Measurements from ENCODE around the gene SEMA3F.
A peak's percentile ranks its signal among the peaks of the same experiment; 100 is the strongest.

SEMA3F gene

DNA sequence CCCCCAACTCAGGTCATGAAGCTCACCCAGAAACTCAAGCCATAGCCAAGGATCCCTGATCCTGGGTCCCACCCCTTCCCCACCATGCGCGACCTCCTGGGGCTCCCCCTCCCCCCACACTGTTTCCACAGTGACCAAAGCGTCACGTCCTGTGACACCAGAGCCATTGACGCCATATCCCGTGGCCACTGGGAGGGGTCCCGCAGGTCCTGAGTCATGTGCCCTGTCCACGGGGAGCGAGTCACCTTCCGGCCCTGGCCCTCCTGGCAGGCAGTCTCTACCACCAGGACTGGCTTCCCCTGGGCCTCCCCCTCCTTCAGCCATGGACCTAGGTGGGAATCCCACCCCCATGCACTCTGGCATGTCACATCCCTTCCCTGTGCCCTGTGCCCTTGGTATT lies 15.6 kb downstream of the SEMA3F start:
- no peak for DNase-seq (ENCODE audit: low spot score)

DNA sequence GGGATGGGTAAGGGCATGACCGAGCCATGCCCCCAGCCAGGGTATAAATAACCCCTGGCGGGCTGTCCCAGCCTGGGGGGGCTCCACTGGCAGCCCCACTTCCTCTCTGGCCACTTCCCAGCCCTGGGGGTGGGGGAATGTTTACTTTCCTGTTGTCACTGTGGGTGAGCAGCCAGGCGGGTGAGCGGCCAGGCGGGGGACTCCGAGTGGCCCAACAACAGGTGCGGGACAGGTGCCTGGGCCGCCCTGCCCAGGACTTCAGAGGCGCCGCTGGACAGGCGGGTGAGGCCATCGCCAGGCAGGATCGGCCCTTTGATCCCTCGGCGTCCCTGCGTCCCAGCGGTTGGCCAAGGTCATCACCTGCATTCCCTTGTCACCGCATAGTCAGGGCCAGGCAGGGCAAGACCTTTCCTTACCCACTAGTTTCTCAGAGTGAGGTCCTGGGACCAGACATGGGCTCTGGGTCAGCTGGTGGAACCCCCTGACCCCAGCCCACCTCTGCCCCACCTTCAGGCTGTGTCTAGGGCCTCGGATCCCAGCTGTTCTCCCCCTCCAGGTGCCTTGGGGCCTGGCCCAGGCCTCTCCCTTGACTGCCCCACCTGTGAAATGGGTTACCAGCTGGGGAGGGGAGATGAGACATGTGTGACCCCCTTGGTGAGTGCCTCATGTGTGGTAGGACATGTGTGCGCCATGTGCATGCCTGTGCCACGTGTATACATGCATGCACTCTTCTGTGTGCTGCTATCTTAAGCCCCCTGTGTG lies 16.6 kb downstream of the SEMA3F start:
- no peak for DNase-seq (ENCODE audit: low spot score)

DNA sequence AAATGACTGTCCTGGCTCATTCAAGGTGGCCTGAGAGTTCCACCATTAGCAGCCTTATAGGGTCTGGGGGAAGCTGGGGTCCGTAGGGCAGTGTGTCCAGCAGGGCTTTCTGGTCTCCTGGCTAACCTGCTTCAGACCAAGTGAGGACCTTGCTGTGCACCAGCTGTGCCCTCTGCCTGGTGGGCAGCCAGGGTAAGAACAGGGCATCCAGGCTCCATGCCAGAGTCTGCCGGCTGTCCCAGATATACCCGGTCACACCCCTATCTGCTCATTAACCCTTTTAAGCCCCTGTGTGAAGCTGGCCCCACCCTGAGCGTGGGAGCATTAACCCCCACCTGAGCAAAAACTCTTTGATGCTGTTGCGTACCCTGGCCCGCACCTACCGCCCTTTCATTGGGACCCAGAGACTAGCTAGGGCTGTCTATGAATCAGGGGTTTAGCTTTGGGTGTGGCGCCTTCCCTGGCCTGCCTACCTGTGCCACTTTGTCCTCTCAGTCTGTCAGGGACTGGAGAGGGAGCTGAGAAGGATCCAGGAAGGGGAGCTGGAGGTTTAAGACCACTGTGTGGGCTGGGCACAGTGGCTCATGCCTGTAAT lies 17.6 kb downstream of the SEMA3F start:
- no peak for DNase-seq (ENCODE audit: low spot score)

DNA sequence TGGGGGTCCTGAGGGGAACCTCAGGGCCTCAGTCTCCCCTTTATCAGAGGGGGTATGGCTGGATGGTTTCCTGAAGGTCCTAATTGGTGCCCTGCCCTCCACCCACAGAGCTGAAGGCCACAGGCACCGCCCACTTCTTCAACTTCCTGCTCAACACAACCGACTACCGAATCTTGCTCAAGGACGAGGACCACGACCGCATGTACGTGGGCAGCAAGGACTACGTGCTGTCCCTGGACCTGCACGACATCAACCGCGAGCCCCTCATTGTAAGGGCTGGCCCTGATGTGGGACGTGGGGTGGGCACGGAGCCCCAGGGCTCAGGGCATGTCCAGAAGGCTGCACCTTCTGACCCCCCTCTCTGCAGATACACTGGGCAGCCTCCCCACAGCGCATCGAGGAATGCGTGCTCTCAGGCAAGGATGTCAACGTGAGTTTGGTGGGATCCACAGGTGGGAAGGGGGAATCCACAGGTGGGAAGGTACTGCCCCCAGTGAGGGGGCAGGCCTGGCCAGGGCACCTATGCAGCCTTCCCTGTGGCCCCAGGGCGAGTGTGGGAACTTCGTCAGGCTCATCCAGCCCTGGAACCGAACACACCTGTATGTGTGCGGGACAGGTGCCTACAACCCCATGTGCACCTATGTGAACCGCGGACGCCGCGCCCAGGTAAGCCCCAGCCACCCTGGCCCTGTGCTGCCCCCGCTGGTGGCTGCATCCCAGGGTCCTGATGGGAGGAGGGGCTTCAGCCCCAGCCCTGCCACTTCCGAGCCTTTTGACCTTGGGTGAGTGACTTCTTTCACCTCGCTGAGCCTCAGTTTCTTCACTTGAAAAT lies 18.8 kb downstream of the SEMA3F start:
- no peak for DNase-seq (ENCODE audit: low spot score)

DNA sequence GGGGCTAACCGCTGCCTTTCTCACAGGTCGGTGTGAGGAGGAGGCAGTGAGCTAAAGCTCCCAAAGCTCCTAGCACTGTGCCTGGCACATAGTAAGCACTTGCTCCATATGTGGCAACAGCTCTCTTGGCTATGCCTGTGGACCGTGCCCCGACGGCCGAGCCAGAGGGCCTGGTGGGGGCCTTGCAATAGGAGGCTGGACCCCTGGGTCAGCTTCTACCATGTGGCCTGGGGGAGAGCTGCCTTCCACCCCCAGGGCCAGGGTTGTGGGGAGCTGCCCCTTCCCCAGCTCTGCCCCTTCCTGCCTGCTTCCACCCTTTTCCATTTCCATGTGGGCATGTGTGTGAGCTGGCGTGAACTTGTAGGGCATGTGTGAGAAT lies 19.4 kb downstream of the SEMA3F start:
- DNase-seq (ENCODE audit: low spot score) = no peak

DNA sequence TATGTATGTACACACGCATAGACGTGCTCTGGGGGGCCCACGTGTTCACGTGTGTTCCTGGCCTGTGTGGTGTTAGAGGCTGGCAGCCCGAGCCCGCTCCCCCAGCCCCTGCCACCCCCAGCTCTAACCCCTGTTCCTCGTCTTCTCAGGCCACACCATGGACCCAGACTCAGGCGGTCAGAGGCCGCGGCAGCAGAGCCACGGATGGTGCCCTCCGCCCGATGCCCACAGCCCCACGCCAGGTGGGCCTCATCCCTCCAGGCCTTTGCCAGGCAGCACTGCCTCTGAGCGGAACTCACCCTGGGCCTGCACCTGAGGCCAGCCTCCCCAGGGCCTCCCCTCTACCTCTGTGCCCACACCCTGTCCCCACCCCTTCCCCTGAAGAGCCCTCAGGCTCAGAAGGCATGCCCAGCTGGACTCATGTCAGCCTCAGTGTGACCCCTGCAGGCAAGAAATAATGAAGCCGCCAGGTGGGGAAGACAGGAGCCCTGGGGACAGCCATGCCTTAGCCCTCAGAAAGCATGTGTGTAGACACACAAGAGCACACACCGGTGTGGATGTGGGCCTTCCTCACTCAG lies 19.9 kb downstream of the SEMA3F start:
- no peak for DNase-seq (ENCODE audit: low spot score)

DNA sequence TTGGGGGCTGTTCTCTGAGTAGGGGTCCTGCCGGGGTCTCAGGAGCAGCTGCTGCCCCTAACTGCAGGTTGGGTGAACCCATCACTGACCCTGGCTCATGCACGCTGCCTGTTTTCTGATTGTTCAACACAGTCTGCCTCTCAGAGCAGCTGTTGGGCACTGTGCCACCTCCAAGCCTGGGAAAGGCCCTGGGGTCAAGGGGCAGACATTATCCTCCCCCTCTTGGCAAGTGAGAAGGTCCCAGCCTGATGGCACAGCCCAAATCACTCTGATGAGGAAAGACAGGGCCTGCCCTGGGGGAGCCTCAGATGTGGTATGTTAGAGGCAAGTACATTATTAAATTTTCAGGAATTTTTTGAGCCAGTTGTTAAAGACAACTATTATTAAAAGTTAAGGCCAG lies 22.2 kb downstream of the SEMA3F start:
- no peak for DNase-seq (ENCODE audit: low spot score)

DNA sequence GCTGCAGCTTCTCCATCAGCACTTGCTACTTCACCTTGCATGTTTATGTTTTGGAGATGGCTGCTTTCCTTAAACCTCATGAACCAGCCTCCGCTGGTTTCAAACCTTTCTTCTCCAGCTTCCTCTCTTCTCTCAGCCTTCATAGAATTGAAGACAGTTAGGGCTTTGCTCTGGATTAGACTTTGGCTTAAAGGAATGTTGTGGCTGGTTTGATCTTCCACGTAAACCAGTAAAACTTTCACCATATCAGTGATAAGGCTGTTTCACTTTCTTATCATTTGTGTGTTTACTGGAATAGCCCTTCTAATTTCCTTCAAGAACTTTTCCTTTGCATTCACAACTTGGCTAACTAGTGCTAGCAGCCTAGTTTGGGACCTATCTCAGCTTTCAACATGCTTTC lies 24.6 kb downstream of the SEMA3F start:
- DNase-seq (ENCODE audit: low spot score) = no peak

DNA sequence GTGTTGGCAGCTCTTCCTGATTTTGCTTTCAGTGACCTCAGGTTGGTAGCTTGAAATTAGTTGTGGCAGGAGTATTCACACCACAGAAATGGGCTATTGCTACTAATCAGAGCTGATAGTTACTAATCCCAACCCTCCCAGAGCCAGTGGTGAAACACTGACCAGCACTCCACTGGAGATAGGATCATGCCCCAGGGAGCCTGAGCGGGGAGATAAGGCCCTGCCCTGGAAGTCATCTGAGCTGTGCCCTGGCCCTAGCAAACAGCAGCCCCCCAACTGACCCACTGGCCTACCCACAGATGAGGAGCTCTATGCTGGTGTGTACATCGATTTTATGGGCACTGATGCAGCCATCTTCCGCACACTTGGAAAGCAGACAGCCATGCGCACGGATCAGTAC lies 26.9 kb downstream of the SEMA3F start:
- DNase-seq (ENCODE audit: low spot score) = no peak

DNA sequence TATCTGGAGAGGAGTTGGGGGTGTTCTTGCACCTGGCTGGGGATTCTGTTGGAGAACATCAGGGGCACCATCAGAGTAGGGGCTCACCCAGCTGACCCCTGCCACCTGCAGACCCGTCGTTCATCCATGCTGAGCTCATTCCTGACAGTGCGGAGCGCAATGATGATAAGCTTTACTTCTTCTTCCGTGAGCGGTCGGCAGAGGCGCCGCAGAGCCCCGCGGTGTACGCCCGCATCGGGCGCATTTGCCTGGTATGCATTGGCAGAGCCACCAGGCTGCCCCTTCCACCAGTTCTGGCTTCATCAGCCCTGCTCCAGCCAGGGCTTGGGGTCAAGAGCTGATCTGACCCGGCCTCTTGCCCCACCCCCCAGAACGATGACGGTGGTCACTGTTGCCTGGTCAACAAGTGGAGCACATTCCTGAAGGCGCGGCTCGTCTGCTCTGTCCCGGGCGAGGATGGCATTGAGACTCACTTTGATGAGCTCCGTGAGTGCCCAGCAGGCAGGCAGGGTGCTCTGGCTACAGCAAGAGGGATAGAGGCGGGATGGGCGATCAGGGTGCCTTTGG lies 27.5 kb downstream of the SEMA3F start:
- DNase-seq (ENCODE audit: low spot score) = no peak

DNA sequence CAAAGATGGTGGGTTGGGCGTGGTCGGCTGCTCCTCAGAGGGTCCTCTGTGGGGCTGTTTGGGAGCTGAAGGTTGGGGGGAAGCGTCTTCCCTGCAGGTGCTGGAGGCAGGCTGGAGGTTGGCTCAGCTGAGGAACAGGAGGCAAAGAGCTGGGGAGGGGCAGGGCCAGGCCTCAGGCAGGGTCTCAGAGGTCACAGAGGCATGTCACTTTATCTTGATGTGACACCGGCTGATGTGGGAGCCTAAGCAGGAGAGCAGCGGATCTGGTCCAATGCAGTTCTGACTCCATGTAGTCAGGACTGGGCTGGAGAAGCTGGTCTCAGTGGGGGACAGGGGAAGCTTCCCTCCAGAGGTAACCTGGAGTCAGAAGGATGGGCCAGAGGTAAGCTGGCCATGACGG lies 28.6 kb downstream of the SEMA3F start:
- no peak for DNase-seq (ENCODE audit: low spot score)

DNA sequence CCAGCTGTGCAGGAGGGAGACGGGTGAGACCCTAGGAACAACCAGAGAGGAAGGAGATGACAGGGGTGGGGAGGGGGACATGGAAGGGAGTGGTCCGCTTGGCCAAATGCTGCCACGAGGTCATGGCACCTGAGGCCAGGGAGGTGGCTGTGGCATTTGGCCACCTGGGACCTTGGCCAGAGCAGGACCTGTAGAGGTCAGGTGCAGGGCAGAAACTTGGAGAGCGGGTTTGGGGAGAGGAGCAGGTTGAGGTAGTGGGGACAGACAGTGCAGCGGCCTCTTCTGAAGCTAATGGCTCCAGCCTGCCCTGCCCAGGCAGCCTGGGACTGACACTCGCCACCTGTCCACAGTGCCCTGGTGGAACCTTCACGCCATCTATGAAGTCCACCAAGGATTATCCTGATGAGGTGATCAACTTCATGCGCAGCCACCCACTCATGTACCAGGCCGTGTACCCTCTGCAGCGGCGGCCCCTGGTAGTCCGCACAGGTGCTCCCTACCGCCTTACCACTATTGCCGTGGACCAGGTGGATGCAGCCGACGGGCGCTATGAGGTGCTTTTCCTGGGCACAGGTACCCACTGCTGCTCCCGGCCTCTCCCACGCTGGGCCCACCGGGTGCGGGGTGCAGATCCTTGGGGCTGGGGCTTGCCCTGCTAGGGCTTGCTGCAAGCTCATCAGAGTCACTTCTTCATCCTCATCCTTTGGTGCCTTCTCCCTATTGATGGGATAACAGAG lies 29.3 kb downstream of the SEMA3F start:
- no peak for DNase-seq (ENCODE audit: low spot score)

DNA sequence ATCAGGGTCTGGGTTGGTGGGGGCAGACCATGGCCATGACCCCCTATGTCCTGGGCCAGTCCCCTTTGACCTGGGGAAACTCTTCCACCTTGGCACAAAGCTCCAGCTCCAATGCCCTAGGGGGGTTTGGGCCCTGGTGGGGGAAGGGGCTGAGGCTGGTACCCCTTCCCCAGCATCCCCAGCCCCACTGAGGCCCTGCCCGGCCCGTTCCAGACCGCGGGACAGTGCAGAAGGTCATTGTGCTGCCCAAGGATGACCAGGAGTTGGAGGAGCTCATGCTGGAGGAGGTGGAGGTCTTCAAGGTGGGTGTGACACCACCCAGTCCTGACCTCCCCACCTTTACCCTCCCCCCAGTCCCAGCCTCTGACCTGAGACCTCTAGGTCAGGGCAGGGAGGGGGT lies 30.1 kb downstream of the SEMA3F start:
- DNase-seq (ENCODE audit: low spot score) = no peak

DNA sequence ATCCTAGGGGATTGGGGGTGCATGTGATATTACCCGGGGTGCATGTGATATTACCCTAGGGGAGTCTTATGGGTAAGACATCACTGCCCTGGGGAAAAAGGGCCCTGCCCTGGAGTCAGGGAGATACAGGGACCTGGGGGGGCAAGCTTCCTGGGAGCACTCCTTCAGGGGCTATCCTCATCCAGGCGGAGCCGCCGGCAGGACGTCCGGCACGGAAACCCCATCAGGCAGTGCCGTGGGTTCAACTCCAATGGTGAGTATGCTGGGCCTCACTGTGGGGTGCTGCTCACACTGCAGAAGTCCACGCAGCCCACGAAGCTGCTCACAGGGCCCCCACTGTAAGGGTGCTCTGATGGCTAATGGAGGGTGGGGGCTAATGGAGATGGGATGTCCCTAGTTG lies 31.0 kb downstream of the SEMA3F start:
- no peak for DNase-seq (ENCODE audit: low spot score)

DNA sequence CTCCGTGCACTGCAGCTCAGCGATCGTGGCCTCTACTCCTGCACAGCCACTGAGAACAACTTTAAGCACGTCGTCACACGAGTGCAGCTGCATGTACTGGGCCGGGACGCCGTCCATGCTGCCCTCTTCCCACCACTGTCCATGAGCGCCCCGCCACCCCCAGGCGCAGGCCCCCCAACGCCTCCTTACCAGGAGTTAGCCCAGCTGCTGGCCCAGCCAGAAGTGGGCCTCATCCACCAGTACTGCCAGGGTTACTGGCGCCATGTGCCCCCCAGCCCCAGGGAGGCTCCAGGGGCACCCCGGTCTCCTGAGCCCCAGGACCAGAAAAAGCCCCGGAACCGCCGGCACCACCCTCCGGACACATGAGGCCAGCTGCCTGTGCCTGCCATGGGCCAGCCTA lies 32.6 kb downstream of the SEMA3F start:
- no peak for DNase-seq (ENCODE audit: low spot score)

DNA sequence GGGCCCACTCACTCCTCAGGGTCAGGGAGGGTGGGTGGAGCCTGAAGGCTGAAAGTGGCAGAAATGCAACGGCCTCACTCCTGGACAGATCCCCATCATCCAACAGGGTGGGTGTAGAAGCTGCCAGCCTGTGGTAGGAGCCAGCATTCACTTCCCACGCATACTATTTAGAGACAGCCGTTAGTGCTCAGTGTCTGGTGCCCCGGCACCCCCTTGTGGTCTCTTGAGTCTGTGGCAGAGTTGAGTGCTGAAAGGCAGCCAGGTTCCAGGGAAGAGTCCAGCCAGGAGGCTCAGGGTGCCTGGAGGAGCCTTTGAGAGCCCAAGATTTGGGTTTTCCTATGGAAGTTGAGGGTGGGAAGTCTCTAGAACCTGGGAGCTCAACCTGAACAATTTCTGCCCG lies 34.1 kb downstream of the SEMA3F start:
- DNase-seq (ENCODE audit: low spot score) = peak; percentile 82

DNA sequence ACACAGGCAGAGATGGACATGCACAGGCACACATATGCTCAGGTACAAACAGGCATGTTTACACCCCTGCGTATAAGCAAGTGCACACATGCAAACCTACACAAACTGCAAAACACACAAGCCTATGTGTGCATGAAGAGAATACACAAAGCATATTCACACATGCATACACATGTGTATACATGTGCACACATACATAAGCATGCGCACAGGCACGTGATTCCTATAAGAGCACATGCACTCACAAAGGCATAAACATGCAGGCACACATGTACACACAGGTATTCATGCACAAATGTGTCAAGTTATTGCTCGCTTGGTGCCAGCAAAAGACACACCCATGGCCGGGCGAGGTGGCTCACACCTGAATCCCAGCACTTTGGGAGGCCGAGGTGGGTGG lies 34.9 kb downstream of the SEMA3F start:
- DNase-seq (ENCODE audit: low spot score) = no peak

DNA sequence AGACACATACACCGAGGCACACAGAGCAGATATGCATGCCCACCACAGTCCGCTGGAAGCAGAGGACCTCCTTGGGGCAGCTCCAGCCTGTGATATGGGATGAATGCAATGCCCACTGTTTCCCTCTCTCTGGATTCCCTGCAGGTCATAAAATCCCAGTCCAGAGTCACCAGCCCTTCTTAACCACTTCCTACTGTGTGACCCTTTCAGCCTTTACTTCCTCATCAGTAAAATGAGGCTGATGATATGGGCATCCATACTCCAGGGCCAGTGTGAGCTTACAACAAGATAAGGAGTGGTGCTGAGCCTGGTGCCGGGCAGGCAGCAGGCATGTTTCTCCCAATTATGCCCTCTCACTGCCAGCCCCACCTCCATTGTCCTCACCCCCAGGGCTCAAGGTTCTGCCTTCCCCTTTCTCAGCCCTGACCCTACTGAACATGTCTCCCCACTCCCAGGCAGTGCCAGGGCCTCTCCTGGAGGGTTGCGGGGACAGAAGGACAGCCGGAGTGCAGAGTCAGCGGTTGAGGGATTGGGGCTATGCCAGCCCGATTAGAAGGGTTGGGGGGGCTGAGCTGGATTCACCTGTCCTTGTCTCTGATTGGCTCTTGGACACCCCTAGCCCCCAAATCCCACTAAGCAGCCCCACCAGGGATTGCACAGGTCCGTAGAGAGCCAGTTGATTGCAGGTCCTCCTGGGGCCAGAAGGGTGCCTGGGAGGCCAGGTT lies 36.0 kb downstream of the SEMA3F start, which contains the start of gene GNAT1:
GNAT1 (plus strand) TSS at position 675 of the 725 bp plus-strand sequence. CDS start 116 bp downstream, outside the sequence.
- no peak for DNase-seq (ENCODE audit: low spot score)

DNA sequence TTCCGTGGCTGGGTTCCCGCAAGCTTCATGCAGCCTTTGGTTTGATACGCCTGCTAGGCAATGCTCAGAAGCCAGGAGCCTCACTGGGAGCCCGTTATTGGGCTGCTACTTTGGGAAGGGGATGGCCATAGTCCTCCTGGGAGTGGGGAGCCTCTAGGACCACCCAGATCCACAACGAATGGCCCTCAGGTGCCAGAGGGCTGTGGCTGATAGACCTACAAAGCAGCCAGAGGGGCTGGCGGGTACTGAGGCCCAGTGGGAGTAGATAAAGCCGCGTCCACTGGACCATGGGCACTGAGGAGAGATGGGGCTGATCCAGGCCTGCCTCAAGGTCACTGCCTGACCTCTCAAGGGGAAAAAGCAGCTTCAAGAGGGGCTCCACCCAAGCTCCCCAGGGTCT lies 37.0 kb downstream of the SEMA3F start:
- DNase-seq (ENCODE audit: low spot score) = no peak

DNA sequence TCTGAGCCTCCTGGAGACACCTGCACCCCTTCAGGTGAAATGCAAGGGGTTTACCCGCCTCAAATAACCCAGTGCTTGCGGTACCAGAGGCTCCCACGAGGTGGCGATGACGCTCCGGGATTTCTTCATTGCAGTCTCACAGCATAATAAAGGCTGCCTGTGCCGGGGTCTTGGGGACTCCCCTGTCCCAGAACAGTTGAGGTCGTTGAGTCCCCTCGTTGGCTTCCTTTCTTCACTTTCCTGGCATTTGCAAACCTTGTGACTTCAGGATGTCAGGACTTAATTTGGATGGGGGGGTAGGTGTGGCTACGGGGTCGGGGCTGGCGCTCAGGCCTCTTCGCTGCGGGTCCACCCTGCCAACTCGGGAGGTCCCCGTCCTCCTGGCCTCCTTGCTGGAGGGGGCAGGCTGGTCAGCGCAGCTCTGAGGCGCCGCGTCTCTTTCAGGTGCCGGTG lies 37.6 kb downstream of the SEMA3F start:
- DNase-seq (ENCODE audit: low spot score) = peak; percentile 84

DNA sequence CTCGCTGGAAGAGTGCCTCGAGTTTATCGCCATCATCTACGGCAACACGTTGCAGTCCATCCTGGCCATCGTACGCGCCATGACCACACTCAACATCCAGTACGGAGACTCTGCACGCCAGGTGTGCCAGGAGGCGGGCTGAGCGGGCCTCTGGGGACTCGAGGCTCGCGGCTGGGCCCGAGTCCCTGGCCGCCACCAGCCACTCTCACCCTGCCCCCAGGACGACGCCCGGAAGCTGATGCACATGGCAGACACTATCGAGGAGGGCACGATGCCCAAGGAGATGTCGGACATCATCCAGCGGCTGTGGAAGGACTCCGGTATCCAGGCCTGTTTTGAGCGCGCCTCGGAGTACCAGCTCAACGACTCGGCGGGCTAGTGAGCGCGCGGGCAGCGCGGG lies 38.2 kb downstream of the SEMA3F start:
- DNase-seq (ENCODE audit: low spot score) = no peak

Measured in left forelimb (tissue), 1 donor.